ENCODE measurements around the gene DGKB. TPM values are rescaled to one million over a fixed set of nuclear protein-coding genes. Genes with fewer than 3 reads are reported as not detected.

DGKB gene
- polyA plus RNA-seq, 1 donor: 0.53 TPM

- DNase-seq (ENCODE audit: low read depth): no peak
Observed at GRCh38 chr7:14209896-14210484, 692.6 kb downstream of the DGKB start.

GRCh38 chr7:14207711-14208110, 694.8 kb downstream of the DGKB start:
- DNase-seq (ENCODE audit: low read depth): no peak

- DNase-seq (ENCODE audit: low read depth): no peak
Observed at GRCh38 chr7:14207138-14207537, 695.4 kb downstream of the DGKB start.

GRCh38 chr7:14206121-14206520, 696.4 kb downstream of the DGKB start:
- DNase-seq (ENCODE audit: low read depth): no peak

GRCh38 chr7:14201353-14201752, 701.2 kb downstream of the DGKB start:
- no peak for DNase-seq (ENCODE audit: low read depth)

- no peak for DNase-seq (ENCODE audit: low read depth)
Observed at GRCh38 chr7:14199336-14199735, 703.2 kb downstream of the DGKB start.

GRCh38 chr7:14197280-14197679, 705.3 kb downstream of the DGKB start:
- peak; percentile 11 for DNase-seq (ENCODE audit: low read depth)

- no peak for DNase-seq (ENCODE audit: low read depth)
Observed at GRCh38 chr7:14196555-14196954, 706.0 kb downstream of the DGKB start.

- DNase-seq (ENCODE audit: low read depth): no peak
Observed at GRCh38 chr7:14195871-14196270, 706.7 kb downstream of the DGKB start.

GRCh38 chr7:14195079-14195478, 707.5 kb downstream of the DGKB start:
- no peak for DNase-seq (ENCODE audit: low read depth)

GRCh38 chr7:14191686-14192098, 710.9 kb downstream of the DGKB start:
- no peak for DNase-seq (ENCODE audit: low read depth)

GRCh38 chr7:14184292-14184864, 718.2 kb downstream of the DGKB start:
- no peak for DNase-seq (ENCODE audit: low read depth)

GRCh38 chr7:14179781-14180180, 722.8 kb downstream of the DGKB start:
- DNase-seq (ENCODE audit: low read depth): no peak

- DNase-seq (ENCODE audit: low read depth): no peak
Observed at GRCh38 chr7:14177876-14178275, 724.7 kb downstream of the DGKB start.

GRCh38 chr7:14170872-14171271, 731.7 kb downstream of the DGKB start:
- no peak for DNase-seq (ENCODE audit: low read depth)

GRCh38 chr7:14158111-14158510, 744.4 kb downstream of the DGKB start:
- DNase-seq (ENCODE audit: low read depth): no peak

GRCh38 chr7:14156436-14156835, 746.1 kb downstream of the DGKB start:
- no peak for DNase-seq (ENCODE audit: low read depth)

- no peak for DNase-seq (ENCODE audit: low read depth)
Observed at GRCh38 chr7:14148974-14149373, 753.6 kb downstream of the DGKB start.

GRCh38 chr7:14147532-14147931, 755.0 kb downstream of the DGKB start:
- no peak for DNase-seq (ENCODE audit: low read depth)

GRCh38 chr7:14144538-14144937, 758.0 kb downstream of the DGKB start:
- no peak for DNase-seq (ENCODE audit: low read depth)

GRCh38 chr7:14144109-14144508, 758.4 kb downstream of the DGKB start:
- DNase-seq (ENCODE audit: low read depth): no peak

GRCh38 chr7:14137676-14138075, 764.9 kb downstream of the DGKB start:
- DNase-seq (ENCODE audit: low read depth): no peak

- no peak for DNase-seq (ENCODE audit: low read depth)
Observed at GRCh38 chr7:14133752-14134151, 768.8 kb downstream of the DGKB start.

- no peak for DNase-seq (ENCODE audit: low read depth)
Observed at GRCh38 chr7:14125998-14126397, 776.6 kb downstream of the DGKB start.

Measured in forelimb muscle (tissue), 1 donor.